ENCODE measurements around the gene CFAP69. TPM values are rescaled to one million over a fixed set of nuclear protein-coding genes. Genes with fewer than 3 reads are reported as not detected.

Gene CFAP69
- total RNA-seq, 2 experiments from 2014 or later: not detected

DNA sequence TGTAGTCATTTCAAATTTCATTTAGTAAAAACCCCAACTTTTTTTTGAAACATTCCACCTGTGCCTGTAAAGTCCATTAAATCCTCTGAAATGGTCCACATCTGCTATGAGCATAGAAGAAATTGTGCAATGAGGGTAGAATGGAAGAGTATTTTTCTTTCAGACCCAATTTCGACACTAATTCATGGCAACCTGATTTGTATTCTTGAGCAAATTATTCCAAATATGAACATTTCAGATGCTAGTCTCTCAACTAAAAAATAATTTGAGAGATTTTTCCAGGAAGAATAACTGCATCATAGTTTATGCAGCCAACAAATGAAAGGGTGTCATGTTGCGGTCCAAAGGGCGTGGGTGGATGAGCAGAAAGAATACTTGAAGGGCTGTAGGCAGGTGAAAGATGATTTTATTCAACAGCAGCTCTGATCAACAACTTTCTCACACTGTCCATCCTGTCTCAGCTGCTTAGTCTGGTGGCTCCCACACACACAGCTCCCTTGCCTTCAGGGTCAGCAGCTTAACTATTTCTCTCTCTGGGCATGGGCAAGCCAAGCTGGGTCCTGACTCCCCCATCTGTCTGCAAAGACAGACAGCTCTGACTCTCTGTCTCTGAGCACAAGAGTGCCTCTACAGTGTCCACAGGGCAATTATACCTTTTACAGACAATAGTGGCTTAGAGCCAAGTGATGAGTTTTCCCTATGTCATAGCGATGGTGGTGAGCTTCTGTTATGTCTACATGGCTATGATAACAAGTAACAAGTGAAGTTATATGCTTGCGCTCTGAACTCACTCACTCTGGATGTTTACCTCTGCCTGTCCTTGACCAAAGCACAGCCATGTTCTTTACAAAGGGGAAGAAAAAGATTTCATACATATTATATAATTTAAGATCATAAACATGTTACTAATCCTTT is 21.9 kb upstream of the CFAP69 start:
- Mint-ChIP-seq H3K27ac (no peak overlapping the region), H3K27me3 (peaks cover 13% of the 10 kb centered on the region)
- DNase-seq: no peak

DNA sequence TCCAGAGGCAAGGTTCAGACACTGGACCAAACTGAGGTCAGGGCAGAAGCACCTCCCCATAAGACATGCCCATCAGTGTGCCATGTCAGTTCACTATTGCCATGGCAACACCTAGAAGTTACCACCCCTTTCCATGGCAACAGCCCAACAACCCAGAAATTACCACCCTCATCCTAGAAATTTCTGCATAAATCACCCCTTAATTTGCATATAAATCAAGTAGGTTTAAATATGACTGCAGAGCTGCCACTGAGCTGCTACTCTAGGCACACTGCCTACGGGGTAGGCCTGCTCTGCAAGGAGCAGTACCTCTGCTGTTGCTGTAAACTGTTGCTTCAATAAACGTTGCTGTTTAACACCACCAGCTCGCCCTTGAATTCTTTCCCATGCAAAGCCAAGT is 20.8 kb upstream of the CFAP69 start:
- H3K27ac Mint-ChIP-seq: no peak overlapping the region
- no peak for DNase-seq
- no peaks in the 10 kb centered on the region for H3K36me3 Mint-ChIP-seq (ENCODE audit: low read depth)
- ChIA-PET CTCF (interaction anchor here (1.0 kb wide), 1 partner anchor 12 kb away, joined by 3 read pairs; the partner anchor contains the start of gene STEAP2), POLR2A (no interaction called here)
- H3K9me3 Mint-ChIP-seq: no peaks in the 10 kb centered on the region
- H3K4me1 Mint-ChIP-seq: no peaks in the 10 kb centered on the region
- no peak overlapping the region for H3K4me3 Mint-ChIP-seq
- H3K27me3 Mint-ChIP-seq: peaks cover 9% of the 10 kb centered on the region

More for the DNA sequence above, 21.9 kb upstream of the CFAP69 start:
- Mint-ChIP-seq H3K4me3 (no peak overlapping the region), H3K4me1 (no peaks in the 10 kb centered on the region), H3K9me3 (no peaks in the 10 kb centered on the region), H3K36me3 (ENCODE audit: low read depth) (no peaks in the 10 kb centered on the region)
- ChIA-PET POLR2A (no interaction called here), CTCF (interaction anchor here (1.0 kb wide), 1 partner anchor 11 kb away, joined by 3 read pairs; the partner anchor contains the start of gene STEAP2)

GRCh38 chr7:90225181-90225580 is 19.8 kb upstream of the CFAP69 start:
- no peak for DNase-seq
- H3K4me1 Mint-ChIP-seq: no peaks in the 10 kb centered on the region
- CTCF ChIA-PET: no interaction called here
- H3K4me3 Mint-ChIP-seq: no peak overlapping the region
- no peak overlapping the region for H3K27ac Mint-ChIP-seq
- no peaks in the 10 kb centered on the region for H3K9me3 Mint-ChIP-seq
- H3K27me3 Mint-ChIP-seq: peaks cover 8% of the 10 kb centered on the region
- POLR2A ChIA-PET: no interaction called here
- H3K36me3 Mint-ChIP-seq (ENCODE audit: low read depth): no peaks in the 10 kb centered on the region

- CTCF ChIA-PET: no interaction called here
- POLR2A ChIA-PET: no interaction called here
- H3K27ac Mint-ChIP-seq: no peak overlapping the region
- no peak for DNase-seq
- no peak overlapping the region for H3K4me3 Mint-ChIP-seq
- peaks cover 7% of the 10 kb centered on the region for H3K27me3 Mint-ChIP-seq
- no peaks in the 10 kb centered on the region for H3K4me1 Mint-ChIP-seq
- H3K9me3 Mint-ChIP-seq: no peaks in the 10 kb centered on the region
- no peaks in the 10 kb centered on the region for H3K36me3 Mint-ChIP-seq (ENCODE audit: low read depth)
Measured at GRCh38 chr7:90225601-90226000, 19.4 kb upstream of the CFAP69 start.

GRCh38 chr7:90227259-90227658 is 17.7 kb upstream of the CFAP69 start:
- no peaks in the 10 kb centered on the region for H3K4me1 Mint-ChIP-seq
- no peaks in the 10 kb centered on the region for H3K9me3 Mint-ChIP-seq
- POLR2A ChIA-PET: no interaction called here
- no peak for DNase-seq
- no peak overlapping the region for H3K27ac Mint-ChIP-seq
- no peak overlapping the region for H3K4me3 Mint-ChIP-seq
- peaks cover 7% of the 10 kb centered on the region for H3K27me3 Mint-ChIP-seq
- CTCF ChIA-PET: interaction anchor here (1.2 kb wide), 1 partner anchor 17 kb away, joined by 3 read pairs; the partner anchor contains the start of gene CFAP69
- no peaks in the 10 kb centered on the region for H3K36me3 Mint-ChIP-seq (ENCODE audit: low read depth)

DNA sequence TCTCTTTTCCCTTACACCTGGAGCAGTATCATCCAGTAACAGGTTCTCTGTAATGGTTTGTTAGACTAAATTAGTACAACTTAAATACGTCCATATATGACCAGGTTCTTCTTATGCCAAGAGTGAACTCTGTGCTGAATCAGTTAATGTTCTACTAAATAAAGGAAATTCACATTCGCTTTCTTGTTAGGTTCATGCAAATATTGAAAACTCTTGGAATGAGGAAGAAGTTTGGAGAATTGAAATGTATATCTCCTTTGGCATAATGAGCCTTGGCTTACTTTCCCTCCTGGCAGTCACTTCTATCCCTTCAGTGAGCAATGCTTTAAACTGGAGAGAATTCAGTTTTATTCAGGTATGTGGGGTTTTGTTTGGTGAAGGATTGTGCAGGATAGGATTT is 15.3 kb upstream of the CFAP69 start:
- CTCF ChIA-PET: no interaction called here
- Mint-ChIP-seq H3K36me3 (ENCODE audit: low read depth) (no peaks in the 10 kb centered on the region), H3K9me3 (no peaks in the 10 kb centered on the region), H3K4me3 (no peak overlapping the region), H3K27me3 (peaks cover 9% of the 10 kb centered on the region), H3K4me1 (no peaks in the 10 kb centered on the region), H3K27ac (no peak overlapping the region)
- no peak for DNase-seq
- POLR2A ChIA-PET: no interaction called here

DNA sequence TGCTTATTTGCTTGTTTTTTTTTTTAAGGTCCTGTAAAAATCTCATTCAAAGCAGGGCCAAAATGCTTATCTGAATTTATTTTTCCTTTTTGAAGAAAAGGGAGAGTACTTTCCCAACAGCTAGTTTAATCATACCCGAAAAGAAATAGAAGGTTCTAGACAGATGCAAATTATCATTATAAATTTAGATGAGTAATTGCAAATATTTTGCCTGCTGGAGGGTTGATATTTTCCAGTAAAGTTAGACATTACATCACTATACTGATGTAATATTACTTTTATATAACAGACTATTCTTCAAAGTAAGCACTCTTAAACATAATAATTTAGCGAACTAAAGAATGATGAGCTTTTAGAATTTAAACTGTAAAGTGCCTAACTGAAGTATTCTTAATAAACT is 14.1 kb upstream of the CFAP69 start:
- Mint-ChIP-seq H3K4me3 (no peak overlapping the region), H3K9me3 (no peaks in the 10 kb centered on the region), H3K36me3 (ENCODE audit: low read depth) (no peaks in the 10 kb centered on the region), H3K27ac (no peak overlapping the region), H3K27me3 (peaks cover 6% of the 10 kb centered on the region), H3K4me1 (no peaks in the 10 kb centered on the region)
- ChIA-PET POLR2A (no interaction called here), CTCF (no interaction called here)
- DNase-seq: no peak

DNA sequence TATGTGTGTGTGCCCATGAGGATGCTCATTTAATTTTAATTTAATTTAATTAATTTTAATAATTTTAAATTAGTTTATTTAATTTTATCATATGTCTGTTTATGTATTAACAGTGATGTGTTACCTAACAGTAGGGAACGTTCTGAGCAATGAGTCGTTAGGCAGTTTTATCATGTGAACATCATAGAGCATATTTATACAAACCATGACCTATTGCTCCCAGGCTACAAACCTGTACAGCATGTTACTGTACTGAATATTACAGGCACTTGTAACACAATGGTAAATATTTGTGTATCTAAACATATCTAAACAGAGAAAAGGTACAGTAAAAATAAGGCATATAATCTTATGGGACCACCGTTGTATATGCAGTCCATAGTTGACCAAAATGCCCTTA is 13.7 kb upstream of the CFAP69 start:
- ChIA-PET POLR2A (no interaction called here), CTCF (no interaction called here)
- H3K36me3 Mint-ChIP-seq (ENCODE audit: low read depth): no peaks in the 10 kb centered on the region
- DNase-seq: no peak
- H3K4me3 Mint-ChIP-seq: no peak overlapping the region
- no peak overlapping the region for H3K27ac Mint-ChIP-seq
- peaks cover 6% of the 10 kb centered on the region for H3K27me3 Mint-ChIP-seq
- no peaks in the 10 kb centered on the region for H3K9me3 Mint-ChIP-seq
- H3K4me1 Mint-ChIP-seq: no peaks in the 10 kb centered on the region

- CTCF ChIA-PET: no interaction called here
- H3K9me3 Mint-ChIP-seq: no peaks in the 10 kb centered on the region
- DNase-seq: no peak
- no peak overlapping the region for H3K27ac Mint-ChIP-seq
- no peaks in the 10 kb centered on the region for H3K36me3 Mint-ChIP-seq (ENCODE audit: low read depth)
- H3K4me1 Mint-ChIP-seq: no peaks in the 10 kb centered on the region
- POLR2A ChIA-PET: no interaction called here
- no peak overlapping the region for H3K4me3 Mint-ChIP-seq
- H3K27me3 Mint-ChIP-seq: peaks cover 13% of the 10 kb centered on the region
Measured at GRCh38 chr7:90232430-90232829, 12.5 kb upstream of the CFAP69 start.

GRCh38 chr7:90233569-90233968 is 11.4 kb upstream of the CFAP69 start:
- Mint-ChIP-seq H3K4me1 (no peaks in the 10 kb centered on the region), H3K9me3 (no peaks in the 10 kb centered on the region), H3K36me3 (ENCODE audit: low read depth) (no peaks in the 10 kb centered on the region), H3K27me3 (peaks cover 15% of the 10 kb centered on the region), H3K4me3 (no peak overlapping the region), H3K27ac (no peak overlapping the region)
- no peak for DNase-seq
- ChIA-PET CTCF (no interaction called here), POLR2A (no interaction called here)

DNA sequence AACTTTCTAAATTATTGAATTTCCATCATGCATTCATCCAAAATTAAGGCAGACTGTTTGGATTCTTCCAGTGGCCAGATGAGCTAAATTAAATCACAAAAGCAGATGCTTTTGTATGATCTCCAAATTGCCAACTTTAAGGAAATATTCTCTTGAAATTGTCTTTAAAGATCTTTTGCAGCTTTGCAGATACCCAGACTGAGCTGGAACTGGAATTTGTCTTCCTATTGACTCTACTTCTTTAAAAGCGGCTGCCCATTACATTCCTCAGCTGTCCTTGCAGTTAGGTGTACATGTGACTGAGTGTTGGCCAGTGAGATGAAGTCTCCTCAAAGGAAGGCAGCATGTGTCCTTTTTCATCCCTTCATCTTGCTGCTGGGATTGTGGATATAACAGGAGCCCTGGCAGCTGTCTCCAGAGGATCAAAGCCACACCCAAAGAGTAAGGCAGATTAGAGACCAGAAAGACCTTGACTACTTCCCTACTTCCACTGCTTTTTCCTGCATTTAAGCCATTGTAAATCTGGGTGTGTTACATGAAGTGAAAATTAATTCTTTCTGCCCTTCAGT is 8.2 kb upstream of the CFAP69 start:
- peaks cover 20% of the 10 kb centered on the region for H3K27me3 Mint-ChIP-seq
- CTCF ChIA-PET: no interaction called here
- no peak for DNase-seq
- H3K4me1 Mint-ChIP-seq: peaks cover 4% of the 10 kb centered on the region
- no peak overlapping the region for H3K4me3 Mint-ChIP-seq
- H3K9me3 Mint-ChIP-seq: no peaks in the 10 kb centered on the region
- POLR2A ChIA-PET: no interaction called here
- H3K36me3 Mint-ChIP-seq (ENCODE audit: low read depth): no peaks in the 10 kb centered on the region
- H3K27ac Mint-ChIP-seq: no peak overlapping the region

- no peak for DNase-seq
- H3K4me1 Mint-ChIP-seq: peaks cover 4% of the 10 kb centered on the region
- H3K27me3 Mint-ChIP-seq: peaks cover 26% of the 10 kb centered on the region
- H3K36me3 Mint-ChIP-seq (ENCODE audit: low read depth): no peaks in the 10 kb centered on the region
- H3K4me3 Mint-ChIP-seq: no peak overlapping the region
- H3K9me3 Mint-ChIP-seq: no peaks in the 10 kb centered on the region
- CTCF ChIA-PET: no interaction called here
- POLR2A ChIA-PET: no interaction called here
- H3K27ac Mint-ChIP-seq: no peak overlapping the region
Measured at GRCh38 chr7:90238022-90238421, 7.0 kb upstream of the CFAP69 start.

- ChIA-PET CTCF (no interaction called here), POLR2A (no interaction called here)
- Mint-ChIP-seq H3K4me3 (no peak overlapping the region), H3K27me3 (peaks cover 30% of the 10 kb centered on the region), H3K36me3 (ENCODE audit: low read depth) (no peaks in the 10 kb centered on the region), H3K4me1 (peaks cover 4% of the 10 kb centered on the region), H3K9me3 (no peaks in the 10 kb centered on the region), H3K27ac (no peak overlapping the region)
- no peak for DNase-seq
Measured at GRCh38 chr7:90238583-90238982, 6.4 kb upstream of the CFAP69 start.

- Mint-ChIP-seq H3K27ac (no peak overlapping the region), H3K4me3 (no peak overlapping the region), H3K4me1 (peaks cover 9% of the 10 kb centered on the region), H3K27me3 (peaks cover 34% of the 10 kb centered on the region), H3K36me3 (ENCODE audit: low read depth) (no peaks in the 10 kb centered on the region), H3K9me3 (no peaks in the 10 kb centered on the region)
- ChIA-PET CTCF (no interaction called here), POLR2A (no interaction called here)
- DNase-seq: no peak
Measured at GRCh38 chr7:90239050-90239449, 5.9 kb upstream of the CFAP69 start.

All from activated CD4-positive, alpha-beta T cell treated with anti-CD3 and anti-CD28 coated beads, Interleukin-2, amount 10 ng/mL, durations not matched to agents 7 days and 5 days (primary cell).